GM12892 (cell line): Measurements from ENCODE around the gene RPTOR.

Source experiments
- POLR2A ChIP-seq: IDR thresholded peaks from 2 replicates; pipeline ENCODE4 v1.6.1; 2011; ENCODE audit warnings: low read depth, low read length, control low read depth
- POLR2AphosphoS5 ChIP-seq: IDR thresholded peaks from 2 replicates; pipeline ENCODE4 v1.6.1; 2011; ENCODE audit warnings: low read depth, low read length, control low read depth
- TAF1 ChIP-seq: IDR thresholded peaks from 2 replicates; pipeline ENCODE4 v1.6.1; 2011; ENCODE audit warnings: low read depth, mild to moderate bottlenecking, control low read depth, low read length, borderline replicate concordance

DNA sequence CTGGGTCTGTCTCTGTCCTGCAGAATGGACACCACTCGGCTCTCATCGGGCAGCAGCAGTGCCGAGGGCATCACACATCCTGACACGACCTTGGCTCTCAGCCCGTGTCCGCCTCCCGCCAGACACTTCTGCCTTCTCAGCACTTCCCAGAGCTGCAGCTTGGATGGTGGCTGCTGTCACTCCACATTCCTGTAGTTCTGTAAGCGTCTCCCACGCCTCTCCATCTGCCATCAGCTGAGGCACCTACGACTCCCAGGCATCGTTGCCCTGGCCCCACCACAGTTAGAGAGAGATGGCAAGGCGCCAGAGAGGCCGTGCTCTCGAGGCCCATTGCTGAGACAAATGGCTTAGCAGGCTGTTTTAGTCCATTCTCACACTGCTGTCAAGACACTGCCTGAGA is 251.1 kb downstream of the RPTOR start:
- TF ChIP-seq POLR2A: no peak
- TF ChIP-seq POLR2AphosphoS5: no peak
- no peak for TF ChIP-seq TAF1
